MM.1S (cell line): Measurements from ENCODE around the gene MAGOH.
A peak's percentile ranks its signal among the peaks of the same experiment; 100 is the strongest.

Source experiments
- DNase-seq: peaks from one replicate; pipeline ENCODE4 v3.0.0-alpha.2; 2015
- H2AFZ ChIP-seq: fragments of 300-600 bp; sonication (generic); 2 replicates; pipeline ENCODE4 v1.6.0; 2016; ENCODE audit warnings: antibody characterized with exemption, low read length
- H3F3A ChIP-seq: fragments of 300-600 bp; sonication (generic); 2 replicates; pipeline ENCODE4 v1.6.1; 2016; ENCODE audit warnings: mild to moderate bottlenecking, antibody characterized with exemption, low read length, moderate library complexity, mixed read lengths; ENCODE audit not compliant: insufficient read depth
- H3K27ac ChIP-seq: fragments of 300-600 bp; sonication (generic); 2 replicates; pipeline ENCODE4 v1.5.1; 2016; ENCODE audit warnings: mild to moderate bottlenecking, low read length
- H3K27me3 ChIP-seq: fragments of 300-600 bp; sonication (generic); replicated peaks from 2 replicates; pipeline ENCODE4 v1.6.0; 2016; ENCODE audit warnings: low read length; ENCODE audit not compliant: insufficient read depth
- H3K36me3 ChIP-seq: fragments of 300-600 bp; sonication (generic); replicated peaks from 2 replicates; pipeline ENCODE4 v1.6.1; 2016; ENCODE audit warnings: mild to moderate bottlenecking, low read length, mixed read lengths; ENCODE audit not compliant: insufficient read depth
- H3K4me1 ChIP-seq: fragments of 300-600 bp; sonication (generic); 2 replicates; pipeline ENCODE4 v1.6.1; 2016; ENCODE audit warnings: low read length, mixed read lengths
- H3K4me2 ChIP-seq: fragments of 300-600 bp; sonication (generic); 2 replicates; pipeline ENCODE4 v1.6.0; 2016; ENCODE audit warnings: low read depth, low read length
- H3K4me3 ChIP-seq: fragments of 300-600 bp; sonication (generic); 2 replicates; pipeline ENCODE4 v1.5.1; 2016; ENCODE audit warnings: low read length, mixed read lengths
- H3K79me2 ChIP-seq: fragments of 300-600 bp; sonication (generic); 2 replicates; pipeline ENCODE4 v1.6.1; 2016; ENCODE audit warnings: mixed run types, low read length, mixed read lengths
- H3K9ac ChIP-seq: fragments of 300-600 bp; sonication (generic); 2 replicates; pipeline ENCODE4 v1.6.1; 2016; ENCODE audit warnings: low read length, mixed read lengths
- H3K9me2 ChIP-seq: fragments of 300-600 bp; sonication (generic); replicated peaks from 2 replicates; pipeline ENCODE4 v1.6.1; 2016; ENCODE audit warnings: mild to moderate bottlenecking, low read length, mixed read lengths; ENCODE audit not compliant: insufficient read depth
- H3K9me3 ChIP-seq: fragments of 300-600 bp; sonication (generic); replicated peaks from 2 replicates; pipeline ENCODE4 v1.6.1; 2016; ENCODE audit warnings: mild to moderate bottlenecking, low read length, mixed read lengths; ENCODE audit not compliant: insufficient read depth
- H4K20me1 ChIP-seq: fragments of 300-600 bp; sonication (generic); 2 replicates; pipeline ENCODE4 v1.6.1; 2016; ENCODE audit warnings: mild to moderate bottlenecking, low read length, moderate library complexity, mixed read lengths; ENCODE audit not compliant: insufficient read depth
- CTCF ChIP-seq: fragments of 300-600 bp; sonication (generic); IDR thresholded peaks from 2 replicates; pipeline ENCODE4 v1.5.1; 2016; ENCODE audit warnings: antibody characterized with exemption, low read length, mixed read lengths
- EZH2 ChIP-seq: fragments of 300-600 bp; sonication (generic); optimal IDR thresholded peaks from 2 replicates; pipeline ENCODE3; 2017; ENCODE audit warnings: low read depth, mild to moderate bottlenecking, antibody characterized with exemption, low read length, mixed read lengths
- EZH2phosphoT487 ChIP-seq: fragments of 300-600 bp; sonication (generic); IDR thresholded peaks from 2 replicates; pipeline ENCODE4 v1.6.1; 2018; ENCODE audit warnings: antibody characterized with exemption, low read length

The MAGOH gene

GRCh38 chr1:53264048-53264447, 25.7 kb upstream of the MAGOH start:
- Histone ChIP-seq H3K9ac (no peak overlapping the region), H3K4me3 (no peak overlapping the region), H3K79me2 (no peaks in the 10 kb centered on the region), H2AFZ (no peak overlapping the region), H3K4me1 (peaks cover 45% of the 10 kb centered on the region), H3K9me3 (no peaks in the 10 kb centered on the region), H3K4me2 (no peak overlapping the region), H3K27me3 (no peaks in the 10 kb centered on the region), H3K27ac (no peak overlapping the region), H3K36me3 (no peaks in the 10 kb centered on the region; the same call in 1 of the 2 replicates), H3K9me2 (no peaks in the 10 kb centered on the region), H4K20me1 (no peaks in the 10 kb centered on the region), H3F3A (peaks cover 26% of the 10 kb centered on the region)
- TF ChIP-seq CTCF: no peak
- no peak for TF ChIP-seq EZH2
- TF ChIP-seq EZH2phosphoT487: no peak
- no peak for DNase-seq

DNA sequence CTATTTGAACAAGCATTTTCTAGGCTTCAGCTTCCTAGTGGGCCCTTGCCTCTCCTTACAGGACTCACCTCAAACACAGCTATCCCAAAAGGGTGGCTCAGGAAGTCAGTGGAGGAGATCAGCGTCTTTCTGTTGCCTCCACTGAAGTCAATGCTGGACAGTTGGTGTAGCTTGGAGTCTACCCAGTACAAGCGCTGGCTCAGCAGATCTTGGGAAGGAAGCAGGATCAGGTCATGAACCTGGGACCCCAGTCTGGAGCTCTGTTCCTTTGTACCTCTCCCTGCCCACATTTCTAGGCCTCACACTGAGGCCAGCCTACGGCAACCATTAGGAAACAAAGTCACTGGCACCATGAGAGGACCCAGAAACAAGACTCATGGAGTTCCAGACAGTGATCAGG, 23.7 kb upstream of the MAGOH start:
- Histone ChIP-seq H3K4me3 (no peak overlapping the region), H3K9me2 (no peaks in the 10 kb centered on the region), H3K27me3 (no peaks in the 10 kb centered on the region), H3K79me2 (no peaks in the 10 kb centered on the region; the same call in 1 of the 2 replicates), H3K9ac (no peak overlapping the region), H3K4me2 (no peak overlapping the region), H2AFZ (no peak overlapping the region), H3K36me3 (peaks cover 6% of the 10 kb centered on the region; the same call in 1 of the 2 replicates), H3K4me1 (peaks cover 48% of the 10 kb centered on the region), H3F3A (peaks cover 27% of the 10 kb centered on the region), H4K20me1 (no peaks in the 10 kb centered on the region), H3K9me3 (no peaks in the 10 kb centered on the region), H3K27ac (peak overlapping the region; percentile 89; the same call in 1 of the 2 replicates)
- no peak for DNase-seq
- TF ChIP-seq EZH2: no peak
- no peak for TF ChIP-seq CTCF
- TF ChIP-seq EZH2phosphoT487: no peak

DNA sequence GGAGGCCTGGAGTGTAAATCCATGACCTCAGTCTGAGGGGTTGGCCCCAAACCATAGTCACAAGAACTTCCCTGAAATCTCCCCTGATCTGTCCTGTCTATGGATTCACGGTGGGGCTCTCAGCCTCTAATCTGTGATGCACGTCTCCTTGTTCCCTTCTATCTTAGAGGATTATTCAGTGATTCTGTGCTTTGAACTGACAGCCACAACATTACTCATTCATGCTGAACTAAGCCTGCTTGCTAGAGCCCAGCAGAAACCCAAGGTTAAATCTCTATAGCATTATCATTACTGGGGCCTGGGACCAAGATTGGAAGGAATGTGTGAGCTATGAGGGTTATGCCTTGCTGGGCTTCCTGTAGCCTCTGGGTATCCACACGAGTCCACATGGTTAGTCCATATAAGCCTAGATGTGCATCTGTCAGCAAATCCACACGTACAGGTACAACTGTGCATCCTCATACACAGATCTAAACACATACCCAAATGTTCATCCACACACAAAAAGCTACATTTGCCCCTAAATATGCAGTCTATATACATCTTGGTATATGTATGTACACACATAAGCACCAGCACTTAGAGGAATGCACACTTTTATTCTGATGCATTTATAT, 22.4 kb upstream of the MAGOH start:
- Histone ChIP-seq H3K36me3 (peaks cover 7% of the 10 kb centered on the region; the same call in 1 of the 2 replicates), H2AFZ (no peak overlapping the region), H3K4me2 (peak overlapping the region; percentile 56), H3K9me3 (no peaks in the 10 kb centered on the region), H3K4me3 (peak overlapping the region; percentile 8; the same call in 1 of the 2 replicates), H3F3A (peaks cover 27% of the 10 kb centered on the region), H3K4me1 (peaks cover 48% of the 10 kb centered on the region), H3K27me3 (no peaks in the 10 kb centered on the region), H3K9me2 (no peaks in the 10 kb centered on the region), H4K20me1 (no peaks in the 10 kb centered on the region), H3K79me2 (no peaks in the 10 kb centered on the region; the same call in 1 of the 2 replicates), H3K9ac (peak overlapping the region; percentile 28; the same call in 1 of the 2 replicates), H3K27ac (peak overlapping the region; percentile 89)
- TF ChIP-seq EZH2phosphoT487 (no peak), CTCF (no peak), EZH2 (no peak)
- no peak for DNase-seq
